IPS DF 6.9 (cell line): ENCODE data around the gene CCDC154.
"Not testable (repeated sequence)": the region's sequence is repeated elsewhere in the genome, so short reads cannot be mapped to it uniquely, and the experiment has no call there.

Source experiments
- DNase-seq: peaks from one replicate; pipeline ENCODE4 v3.0.0-alpha.2; 2013; ENCODE audit warnings: low read depth, low spot score
- H3K27ac ChIP-seq: one replicate; pipeline ENCODE4 v1.5.1; 2013; ENCODE audit warnings: low read length, control low read depth
- H3K27me3 ChIP-seq: 2 replicates; pipeline ENCODE4 v1.6.1; 2013; ENCODE audit warnings: mild to moderate bottlenecking, low read length; ENCODE audit not compliant: control insufficient read depth, insufficient read depth
- H3K36me3 ChIP-seq: 2 replicates; pipeline ENCODE4 v1.6.1; 2013; ENCODE audit warnings: low read length; ENCODE audit not compliant: control insufficient read depth, insufficient read depth
- H3K4me1 ChIP-seq: 2 replicates; pipeline ENCODE4 v1.6.1; 2013; ENCODE audit warnings: low read length; ENCODE audit not compliant: control insufficient read depth, insufficient read depth
- H3K4me3 ChIP-seq: 2 replicates; pipeline ENCODE4 v1.5.1; 2013; ENCODE audit warnings: mild to moderate bottlenecking, low read length
- H3K9me3 ChIP-seq: 2 replicates; pipeline ENCODE4 v1.6.1; 2013; ENCODE audit warnings: low read length, inconsistent platforms; ENCODE audit not compliant: control insufficient read depth, insufficient read depth
- WGBS: extraction: QIAGEN DNeasy Blood & Tissue Kit; methylation state at CpG from one replicate; pipeline ENCODE4 v1.1.7; 2013; ENCODE audit warnings: mixed read lengths, missing lambda C conversion rate; ENCODE audit not compliant: insufficient read length, insufficient coverage; 5-methylcytosine and 5-hydroxymethylcytosine counted together

Gene CCDC154

GRCh38 chr16:1471569-1472194 is 27.3 kb upstream of the CCDC154 start:
- WGBS, result no CpG with 5 or more reads among the region's 26 CpGs
- H3K36me3 ChIP-seq, result no peaks in the 10 kb centered on the region
- no peak overlapping the region for H3K27ac ChIP-seq
- no peaks in the 10 kb centered on the region for H3K9me3 ChIP-seq
- no peak overlapping the region for H3K4me3 ChIP-seq
- H3K27me3 ChIP-seq, result no peaks in the 10 kb centered on the region
- peaks cover 2% of the 10 kb centered on the region; the same call in 1 of the 2 replicates for H3K4me1 ChIP-seq
- DNase-seq, result no peak

- H3K27ac ChIP-seq, result no peak overlapping the region
These were observed 26.3 kb upstream of the CCDC154 start for GRCh38 chr16:1470481-1471251.

GRCh38 chr16:1469693-1470201 is 25.4 kb upstream of the CCDC154 start:
- no peak overlapping the region for H3K27ac ChIP-seq

More at GRCh38 chr16:1470481-1471251, 26.3 kb upstream of the CCDC154 start:
- no peak for DNase-seq
- no peaks in the 10 kb centered on the region for H3K9me3 ChIP-seq
- no peaks in the 10 kb centered on the region for H3K36me3 ChIP-seq
- H3K4me3 ChIP-seq, result no peak overlapping the region
- no CpG with 5 or more reads among the region's 14 CpGs for WGBS
- no peaks in the 10 kb centered on the region for H3K27me3 ChIP-seq
- peaks cover 2% of the 10 kb centered on the region; the same call in 1 of the 2 replicates for H3K4me1 ChIP-seq

GRCh38 chr16:1469141-1469540 is 24.8 kb upstream of the CCDC154 start:
- H3K4me3 ChIP-seq, H3K4me1 ChIP-seq, H3K27ac ChIP-seq, H3K9me3 ChIP-seq, H3K36me3 ChIP-seq, DNase-seq, H3K27me3 ChIP-seq: not testable (repeated sequence)
- no CpG with 5 or more reads among the region's 5 CpGs for WGBS

More at GRCh38 chr16:1469693-1470201, 25.4 kb upstream of the CCDC154 start:
- no peak for DNase-seq
- Histone ChIP-seq H3K27me3 (no peaks in the 10 kb centered on the region), H3K9me3 (no peaks in the 10 kb centered on the region), H3K4me3 (no peak overlapping the region), H3K36me3 (no peaks in the 10 kb centered on the region), H3K4me1 (peaks cover 2% of the 10 kb centered on the region; the same call in 1 of the 2 replicates)
- WGBS, result 100% methylated on average over 2 of the region's 20 CpGs

- Histone ChIP-seq H3K4me1 (peaks cover 2% of the 10 kb centered on the region; the same call in 1 of the 2 replicates), H3K4me3 (no peak overlapping the region), H3K27ac (no peak overlapping the region), H3K27me3 (no peaks in the 10 kb centered on the region), H3K9me3 (no peaks in the 10 kb centered on the region), H3K36me3 (no peaks in the 10 kb centered on the region)
- WGBS, result no CpG with 5 or more reads among the region's 22 CpGs
- DNase-seq, result no peak
These were observed 24.1 kb upstream of the CCDC154 start for GRCh38 chr16:1468426-1468810.

GRCh38 chr16:1466968-1467521 is 22.7 kb upstream of the CCDC154 start:
- no peaks in the 10 kb centered on the region for H3K27me3 ChIP-seq
- no peak overlapping the region for H3K4me3 ChIP-seq
- H3K9me3 ChIP-seq, result no peaks in the 10 kb centered on the region
- no peaks in the 10 kb centered on the region for H3K36me3 ChIP-seq
- WGBS, result no CpG with 5 or more reads among the region's 14 CpGs
- DNase-seq, result no peak
- H3K4me1 ChIP-seq, result peaks cover 2% of the 10 kb centered on the region; the same call in 1 of the 2 replicates
- H3K27ac ChIP-seq, result no peak overlapping the region

GRCh38 chr16:1466054-1466453 is 21.7 kb upstream of the CCDC154 start:
- no peak for DNase-seq
- no peaks in the 10 kb centered on the region for H3K27me3 ChIP-seq
- peaks cover 2% of the 10 kb centered on the region; the same call in 1 of the 2 replicates for H3K4me1 ChIP-seq
- no CpG with 5 or more reads among the region's 24 CpGs for WGBS
- no peak overlapping the region for H3K27ac ChIP-seq
- H3K9me3 ChIP-seq, result no peaks in the 10 kb centered on the region
- no peak overlapping the region for H3K4me3 ChIP-seq
- peaks cover 4% of the 10 kb centered on the region for H3K36me3 ChIP-seq

GRCh38 chr16:1465567-1465915 is 21.2 kb upstream of the CCDC154 start:
- no CpG with 5 or more reads among the region's 13 CpGs for WGBS
- H3K4me3 ChIP-seq, result no peak overlapping the region
- no peak for DNase-seq
- H3K27ac ChIP-seq, result no peak overlapping the region
- no peaks in the 10 kb centered on the region for H3K9me3 ChIP-seq
- no peaks in the 10 kb centered on the region for H3K27me3 ChIP-seq
- H3K36me3 ChIP-seq, result peaks cover 9% of the 10 kb centered on the region
- no peaks in the 10 kb centered on the region for H3K4me1 ChIP-seq

GRCh38 chr16:1464894-1465566 is 20.7 kb upstream of the CCDC154 start:
- no peak for DNase-seq
- Histone ChIP-seq H3K27ac (no peak overlapping the region), H3K27me3 (no peaks in the 10 kb centered on the region), H3K4me3 (no peak overlapping the region), H3K36me3 (peaks cover 12% of the 10 kb centered on the region), H3K9me3 (no peaks in the 10 kb centered on the region), H3K4me1 (no peaks in the 10 kb centered on the region)
- no CpG with 5 or more reads among the region's 33 CpGs for WGBS

GRCh38 chr16:1464196-1464893 is 20.0 kb upstream of the CCDC154 start:
- peaks cover 12% of the 10 kb centered on the region for H3K36me3 ChIP-seq
- H3K9me3 ChIP-seq, result no peaks in the 10 kb centered on the region
- no peak overlapping the region for H3K4me3 ChIP-seq
- H3K4me1 ChIP-seq, result no peaks in the 10 kb centered on the region
- no peak overlapping the region for H3K27ac ChIP-seq
- no CpG with 5 or more reads among the region's 41 CpGs for whole genome bisulfite sequencing
- no peaks in the 10 kb centered on the region for H3K27me3 ChIP-seq
- DNase-seq, result no peak
